Loucy (cell line): ENCODE measurements around the gene KDM2B.

Experiments used
- H2AFZ ChIP-seq: fragments of 200-600 bp; sonication (generic); 2 replicates; pipeline ENCODE4 v1.6.0; 2016; ENCODE audit warnings: antibody characterized with exemption, mild to moderate bottlenecking, low read length, moderate library complexity
- H3F3A ChIP-seq: fragments of 200-600 bp; 2 replicates; pipeline ENCODE4 v1.6.0; 2016; ENCODE audit warnings: antibody characterized with exemption, low read depth, mild to moderate bottlenecking
- H3K27me3 ChIP-seq: fragments of 200-600 bp; sonication (generic); 2 replicates; pipeline ENCODE4 v1.6.1; 2014; ENCODE audit warnings: low read length, mild to moderate bottlenecking; ENCODE audit not compliant: insufficient read depth, poor library complexity, severe bottlenecking
- H3K36me3 ChIP-seq: fragments of 200-600 bp; sonication (generic); 2 replicates; pipeline ENCODE4 v1.6.1; 2016; ENCODE audit warnings: low read length; ENCODE audit not compliant: insufficient read depth
- H3K4me1 ChIP-seq: fragments of 200-600 bp; sonication (generic); 2 replicates; pipeline ENCODE4 v1.5.1; 2014; ENCODE audit warnings: low read length, mild to moderate bottlenecking; ENCODE audit not compliant: insufficient read depth, poor library complexity, severe bottlenecking
- H3K4me2 ChIP-seq: fragments of 200-600 bp; sonication (generic); 2 replicates; pipeline ENCODE4 v1.6.0; 2014; ENCODE audit warnings: antibody characterized with exemption, low read length, low read depth, mild to moderate bottlenecking; ENCODE audit not compliant: poor library complexity, severe bottlenecking
- H3K4me3 ChIP-seq: fragments of 200-600 bp; sonication (generic); 2 replicates; pipeline ENCODE4 v1.5.1; 2014; ENCODE audit warnings: low read length, mild to moderate bottlenecking, mixed read lengths; ENCODE audit not compliant: poor library complexity, severe bottlenecking
- H3K79me2 ChIP-seq: fragments of 200-600 bp; sonication (generic); 2 replicates; pipeline ENCODE4 v1.6.1; 2014; ENCODE audit warnings: low read length; ENCODE audit not compliant: insufficient read depth
- H3K9ac ChIP-seq: fragments of 200-600 bp; sonication (generic); 2 replicates; pipeline ENCODE4 v1.6.0; 2014; ENCODE audit warnings: mild to moderate bottlenecking, low read depth, low read length, moderate library complexity; ENCODE audit not compliant: poor library complexity, severe bottlenecking
- H3K9me2 ChIP-seq: fragments of 200-600 bp; sonication (generic); replicated peaks from 2 replicates; pipeline ENCODE4 v1.6.1; 2016; ENCODE audit warnings: low read depth, low read length, mixed read lengths
- H3K9me3 ChIP-seq: fragments of 200-600 bp; sonication (generic); 2 replicates; pipeline ENCODE4 v1.6.1; 2014; ENCODE audit warnings: mild to moderate bottlenecking, antibody characterized with exemption, low read length, low read depth; ENCODE audit not compliant: insufficient read depth
- H4K20me1 ChIP-seq: fragments of 200-600 bp; sonication (generic); 2 replicates; pipeline ENCODE4 v1.6.0; 2014; ENCODE audit warnings: antibody characterized with exemption, low read length, mild to moderate bottlenecking; ENCODE audit not compliant: insufficient read depth, poor library complexity, severe bottlenecking
- EZH2phosphoT487 ChIP-seq: fragments of 200-600 bp; IDR thresholded peaks from 2 replicates; pipeline ENCODE4 v1.6.1; 2018; ENCODE audit warnings: antibody characterized with exemption, mild to moderate bottlenecking, moderate library complexity, borderline replicate concordance
- TF ChIP-seq, protein P1 (sequence below): fragments of 200-600 bp; sonication (generic); conservative IDR thresholded peaks from 2 replicates; pipeline ENCODE4 v1.5.1; 2014; ENCODE audit warnings: mild to moderate bottlenecking, antibody characterized with exemption, low read length

KDM2B gene

DNA sequence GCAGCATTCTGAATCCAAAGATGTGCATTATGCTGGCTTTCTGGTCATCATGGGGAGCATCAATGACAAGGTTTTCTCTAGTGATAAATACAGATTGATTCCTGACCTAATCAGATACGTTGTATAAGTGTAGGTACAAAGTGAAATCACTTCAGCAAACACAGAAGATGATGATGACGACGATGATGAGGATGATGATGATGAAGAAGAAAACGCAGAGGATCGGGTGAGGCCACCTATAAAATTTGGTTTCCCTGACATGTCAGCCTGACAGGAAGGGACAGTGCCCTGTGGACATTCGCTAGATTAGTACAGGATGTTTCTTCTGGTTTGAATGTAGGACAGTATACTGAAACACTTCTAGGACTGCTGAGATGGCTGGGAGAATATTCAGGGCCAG is 160.7 kb downstream of the KDM2B start:
- H2AFZ ChIP-seq = no peak overlapping the region
- no peak overlapping the region for H3K4me3 ChIP-seq
- H3K4me2 ChIP-seq = no peak overlapping the region
- no peaks in the 10 kb centered on the region for H3F3A ChIP-seq
- no peak overlapping the region for H3K9ac ChIP-seq
- no peaks in the 10 kb centered on the region for H3K4me1 ChIP-seq
- H3K79me2 ChIP-seq = no peaks in the 10 kb centered on the region
- H3K9me2 ChIP-seq = no peaks in the 10 kb centered on the region
- no peaks in the 10 kb centered on the region for H3K27me3 ChIP-seq
- peaks cover 87% of the 10 kb centered on the region; the same call in 1 of the 2 replicates for H3K36me3 ChIP-seq
- TF ChIP-seq, protein P1, sequence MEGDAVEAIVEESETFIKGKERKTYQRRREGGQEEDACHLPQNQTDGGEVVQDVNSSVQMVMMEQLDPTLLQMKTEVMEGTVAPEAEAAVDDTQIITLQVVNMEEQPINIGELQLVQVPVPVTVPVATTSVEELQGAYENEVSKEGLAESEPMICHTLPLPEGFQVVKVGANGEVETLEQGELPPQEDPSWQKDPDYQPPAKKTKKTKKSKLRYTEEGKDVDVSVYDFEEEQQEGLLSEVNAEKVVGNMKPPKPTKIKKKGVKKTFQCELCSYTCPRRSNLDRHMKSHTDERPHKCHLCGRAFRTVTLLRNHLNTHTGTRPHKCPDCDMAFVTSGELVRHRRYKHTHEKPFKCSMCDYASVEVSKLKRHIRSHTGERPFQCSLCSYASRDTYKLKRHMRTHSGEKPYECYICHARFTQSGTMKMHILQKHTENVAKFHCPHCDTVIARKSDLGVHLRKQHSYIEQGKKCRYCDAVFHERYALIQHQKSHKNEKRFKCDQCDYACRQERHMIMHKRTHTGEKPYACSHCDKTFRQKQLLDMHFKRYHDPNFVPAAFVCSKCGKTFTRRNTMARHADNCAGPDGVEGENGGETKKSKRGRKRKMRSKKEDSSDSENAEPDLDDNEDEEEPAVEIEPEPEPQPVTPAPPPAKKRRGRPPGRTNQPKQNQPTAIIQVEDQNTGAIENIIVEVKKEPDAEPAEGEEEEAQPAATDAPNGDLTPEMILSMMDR = no peak
- TF ChIP-seq EZH2phosphoT487 = no peak
- no peaks in the 10 kb centered on the region for H3K9me3 ChIP-seq
- H4K20me1 ChIP-seq = no peaks in the 10 kb centered on the region

DNA sequence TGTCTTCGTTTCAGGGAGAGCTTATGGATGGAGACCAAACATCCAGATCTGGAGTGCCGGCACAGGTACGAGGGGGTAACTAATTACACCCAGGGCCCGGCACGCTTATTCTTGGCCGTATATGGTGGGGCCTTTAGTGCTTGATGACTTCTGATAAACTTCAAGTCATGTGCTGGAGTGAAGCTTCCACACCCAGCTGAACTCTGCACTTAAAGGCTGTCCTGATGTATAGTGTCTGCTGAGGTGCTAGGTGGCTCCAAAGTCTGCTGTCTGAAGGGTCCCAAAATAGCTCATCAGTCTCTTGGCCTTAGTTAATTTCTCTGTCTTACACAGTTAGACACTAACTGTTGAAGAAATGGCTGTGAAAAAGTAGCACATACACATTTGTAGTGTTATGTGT is 163.0 kb downstream of the KDM2B start:
- no peaks in the 10 kb centered on the region for H3F3A ChIP-seq
- H3K79me2 ChIP-seq = no peaks in the 10 kb centered on the region
- no peaks in the 10 kb centered on the region for H3K9me2 ChIP-seq
- H3K9me3 ChIP-seq = no peaks in the 10 kb centered on the region
- H2AFZ ChIP-seq = no peak overlapping the region
- H3K4me3 ChIP-seq = no peak overlapping the region
- H4K20me1 ChIP-seq = no peaks in the 10 kb centered on the region
- H3K9ac ChIP-seq = no peak overlapping the region
- H3K36me3 ChIP-seq = peaks cover 67% of the 10 kb centered on the region; the same call in 1 of the 2 replicates
- TF ChIP-seq, protein P1 = no peak
- no peak for TF ChIP-seq EZH2phosphoT487
- H3K4me1 ChIP-seq = no peaks in the 10 kb centered on the region
- no peak overlapping the region for H3K4me2 ChIP-seq
- H3K27me3 ChIP-seq = no peaks in the 10 kb centered on the region

DNA sequence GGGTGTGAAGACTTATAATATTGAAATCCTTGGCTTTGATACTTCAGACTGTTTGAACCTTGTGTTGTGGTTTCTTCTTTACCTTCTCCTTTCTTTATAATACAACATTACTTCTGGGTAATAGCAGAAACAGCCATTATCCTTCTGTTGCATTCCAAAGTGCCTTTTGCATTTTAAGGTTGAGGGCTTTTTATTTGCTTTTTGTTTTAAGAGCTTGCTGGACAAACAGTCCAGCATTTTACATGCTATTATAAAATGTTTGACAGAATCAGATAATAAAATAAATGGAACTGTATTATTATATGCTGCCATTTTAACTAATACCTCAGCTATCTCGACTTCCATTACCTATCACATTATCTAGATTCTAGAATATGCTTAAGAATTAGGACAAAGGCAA is 166.9 kb downstream of the KDM2B start:
- Histone ChIP-seq H3F3A (no peaks in the 10 kb centered on the region), H3K36me3 (peaks cover 33% of the 10 kb centered on the region; the same call in 1 of the 2 replicates)

More for the DNA sequence above, 166.9 kb downstream of the KDM2B start:
- no peaks in the 10 kb centered on the region for H3K79me2 ChIP-seq
- H3K27me3 ChIP-seq = no peaks in the 10 kb centered on the region
- no peaks in the 10 kb centered on the region for H4K20me1 ChIP-seq
- TF ChIP-seq, protein P1 = no peak
- no peak for TF ChIP-seq EZH2phosphoT487
- H3K4me1 ChIP-seq = no peaks in the 10 kb centered on the region
- H3K9ac ChIP-seq = no peak overlapping the region
- H3K4me2 ChIP-seq = no peak overlapping the region
- H3K9me3 ChIP-seq = no peaks in the 10 kb centered on the region
- no peaks in the 10 kb centered on the region for H3K9me2 ChIP-seq
- no peak overlapping the region for H3K4me3 ChIP-seq
- no peak overlapping the region for H2AFZ ChIP-seq
